Vagina (tissue), 2 donors: Measurements from ENCODE around the gene MMP1. TPM values are rescaled to one million over a fixed set of nuclear protein-coding genes. Genes with fewer than 3 reads are reported as not detected.
A peak's percentile ranks its signal among the peaks of the same experiment; 100 is the strongest.

Experiments used
- DNase-seq, 2 donors: peaks; one replicate each; pipeline ENCODE4 v3.0.0-alpha.2; 2017; ENCODE audit errors: extremely low spot score in 2 of 2
- H3K27ac ChIP-seq: fragments of 200-600 bp; sonication (generic); one replicate; pipeline ENCODE4 v1.5.1; 2019
- H3K27me3 ChIP-seq: fragments of 200-600 bp; sonication (generic); one replicate; pipeline ENCODE4 v1.5.1; 2019
- H3K36me3 ChIP-seq, 2 donors: fragments of 200-600 bp; sonication (generic); one replicate each; pipeline ENCODE4 v1.5.1; 2017 to 2019
- H3K4me1 ChIP-seq: fragments of 200-600 bp; sonication (generic); one replicate; pipeline ENCODE4 v1.5.1; 2019
- H3K4me3 ChIP-seq, 2 donors: fragments of 200-600 bp; sonication (generic); 1 replicate in 1 of 2; 2 replicates in 1 of 2; pipeline ENCODE4 v1.5.1; 2016 to 2019
- H3K9me3 ChIP-seq: fragments of 200-600 bp; sonication (generic); one replicate; pipeline ENCODE4 v1.5.1; 2019
- POLR2A ChIP-seq, 2 donors: fragments of 450-650 bp; IDR thresholded peaks; one replicate each; pipeline ENCODE4 v1.6.1; 2017; ENCODE audit warnings: antibody characterized with exemption in 2 of 2, mild to moderate bottlenecking in 2 of 2, moderate library complexity in 2 of 2
- POLR2AphosphoS5 ChIP-seq, 2 donors: sonication (generic); formaldehyde crosslinking; IDR thresholded peaks; one replicate each; pipeline ENCODE4 v1.9.0; 2017; ENCODE audit warnings: antibody characterized with exemption in 2 of 2, mild to moderate bottlenecking in 2 of 2, low read depth in 1 of 2; ENCODE audit not compliant: insufficient read depth in 1 of 2
- intact Hi-C: fragments of 100-400 bp; cut with DNase I; formaldehyde crosslinking; loops from one replicate; pipeline ENCODE4 v1.15.1; 2023
- total RNA-seq: library from RNA; depleted of rRNA; stranded (reverse); fragments of >200 nt; gene quantifications from one replicate; pipeline ENCODE4 v1.2.3, GENCODE V29; 2016
- TF ChIP-seq, protein P1 (sequence below), 3 experiments: fragments of 450-650 bp in 2 of 3; fragments of 200-600 bp in 1 of 3; sonication (generic) in 1 of 3; IDR thresholded peaks; one replicate each; pipeline ENCODE4 v1.5.1; 2017 to 2019; ENCODE audit warnings: antibody characterized with exemption in 3 of 3, mild to moderate bottlenecking in 2 of 3, moderate library complexity in 2 of 3

MMP1 gene
- total RNA-seq, 1 donor from 2014 or later = not detected

DNA sequence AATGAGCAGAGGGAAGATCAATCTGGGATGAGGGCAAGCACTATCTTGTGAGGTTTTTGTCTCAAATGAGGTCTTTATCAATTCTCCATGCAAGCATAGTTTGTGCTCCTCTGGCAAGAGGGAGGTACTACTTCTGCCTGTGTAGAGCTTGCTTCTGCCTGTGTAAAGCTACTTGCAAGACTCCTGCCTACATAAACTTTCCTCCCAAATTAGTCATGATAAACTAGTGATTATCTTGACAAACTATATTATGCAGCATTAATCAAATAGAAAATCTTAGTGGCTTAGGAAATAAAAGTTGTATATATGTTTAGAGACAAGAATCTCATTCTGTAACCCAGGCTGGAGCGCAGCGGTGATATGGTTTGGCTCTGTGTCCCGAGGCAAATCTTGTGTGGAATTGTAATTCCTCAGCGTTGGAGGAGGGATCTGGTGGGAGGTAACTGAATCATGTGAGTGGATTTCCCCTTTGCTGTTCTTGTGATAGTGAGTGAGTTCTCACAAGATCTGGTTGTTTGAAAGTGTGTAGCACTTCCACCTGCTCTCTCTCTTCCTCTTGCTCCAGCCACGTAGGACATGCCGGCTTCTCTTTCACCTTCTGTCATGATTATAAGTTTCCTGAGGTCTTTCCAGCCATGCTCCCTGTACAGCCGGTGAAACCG is 9.5 kb downstream of the MMP1 start:
- no peak for DNase-seq
- no peak overlapping the region for H3K4me3 ChIP-seq
- no peak for TF ChIP-seq POLR2A (IDR thresholded peaks at IDR 0.05)
- no peak overlapping the region for H3K27ac ChIP-seq
- no peaks in the 10 kb centered on the region for H3K4me1 ChIP-seq
- intact Hi-C loops = no loop called here
- H3K36me3 ChIP-seq = no peaks in the 10 kb centered on the region
- no peaks in the 10 kb centered on the region for H3K27me3 ChIP-seq
- no peaks in the 10 kb centered on the region for H3K9me3 ChIP-seq

DNA sequence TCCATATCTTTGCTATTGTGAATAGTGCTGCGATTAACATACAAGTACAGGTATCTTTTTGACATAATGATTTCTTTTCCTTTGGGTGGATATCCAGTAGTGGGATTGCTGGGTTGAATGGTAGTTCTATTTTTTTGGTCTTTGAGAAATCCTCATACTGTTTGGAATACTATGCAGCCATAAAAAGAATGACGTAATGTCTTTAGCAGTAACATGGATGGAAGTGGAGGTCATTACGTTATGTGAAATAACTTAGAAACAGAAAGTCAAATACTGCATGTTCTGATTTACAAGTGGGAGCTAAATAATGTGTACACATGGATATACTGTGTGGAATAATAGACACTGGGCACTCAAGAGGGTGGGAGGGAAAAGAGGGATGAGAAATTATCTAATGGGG is 13.6 kb downstream of the MMP1 start:
- Histone ChIP-seq H3K9me3 (no peaks in the 10 kb centered on the region), H3K4me1 (no peaks in the 10 kb centered on the region), H3K27ac (no peak overlapping the region), H3K36me3 (no peaks in the 10 kb centered on the region), H3K4me3 (no peak overlapping the region), H3K27me3 (no peaks in the 10 kb centered on the region)
- TF ChIP-seq, protein P1, sequence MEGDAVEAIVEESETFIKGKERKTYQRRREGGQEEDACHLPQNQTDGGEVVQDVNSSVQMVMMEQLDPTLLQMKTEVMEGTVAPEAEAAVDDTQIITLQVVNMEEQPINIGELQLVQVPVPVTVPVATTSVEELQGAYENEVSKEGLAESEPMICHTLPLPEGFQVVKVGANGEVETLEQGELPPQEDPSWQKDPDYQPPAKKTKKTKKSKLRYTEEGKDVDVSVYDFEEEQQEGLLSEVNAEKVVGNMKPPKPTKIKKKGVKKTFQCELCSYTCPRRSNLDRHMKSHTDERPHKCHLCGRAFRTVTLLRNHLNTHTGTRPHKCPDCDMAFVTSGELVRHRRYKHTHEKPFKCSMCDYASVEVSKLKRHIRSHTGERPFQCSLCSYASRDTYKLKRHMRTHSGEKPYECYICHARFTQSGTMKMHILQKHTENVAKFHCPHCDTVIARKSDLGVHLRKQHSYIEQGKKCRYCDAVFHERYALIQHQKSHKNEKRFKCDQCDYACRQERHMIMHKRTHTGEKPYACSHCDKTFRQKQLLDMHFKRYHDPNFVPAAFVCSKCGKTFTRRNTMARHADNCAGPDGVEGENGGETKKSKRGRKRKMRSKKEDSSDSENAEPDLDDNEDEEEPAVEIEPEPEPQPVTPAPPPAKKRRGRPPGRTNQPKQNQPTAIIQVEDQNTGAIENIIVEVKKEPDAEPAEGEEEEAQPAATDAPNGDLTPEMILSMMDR (IDR thresholded peaks at IDR 0.05) = no peak
- TF ChIP-seq POLR2AphosphoS5 (IDR thresholded peaks at IDR 0.05; ENCODE audit: insufficient read depth in 1 of 2, low read depth in 1 of 2) (no peak), POLR2A (IDR thresholded peaks at IDR 0.05) (no peak)
- DNase-seq = no peak
- intact Hi-C loops = no loop called here

DNA sequence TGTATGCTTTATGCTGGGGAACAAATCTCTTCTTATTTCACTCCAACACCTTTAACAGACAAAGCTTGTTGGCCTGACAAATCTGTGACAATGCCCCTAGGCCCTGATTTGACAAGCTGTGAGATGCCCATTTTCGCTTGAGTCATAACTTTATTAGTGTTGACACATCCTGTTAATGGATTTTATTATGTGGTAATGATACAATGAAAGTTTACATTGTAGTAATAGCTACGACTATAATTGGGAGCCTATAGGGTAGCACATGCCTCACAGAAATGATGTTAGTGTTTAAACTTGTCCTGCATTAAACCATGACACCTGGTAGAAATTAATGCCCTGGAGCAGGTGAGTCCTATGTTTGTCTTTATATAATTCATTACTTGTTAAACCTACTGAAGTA is 14.2 kb downstream of the MMP1 start:
- intact Hi-C loops = no loop called here
- Histone ChIP-seq H3K4me1 (no peaks in the 10 kb centered on the region), H3K4me3 (no peak overlapping the region), H3K27me3 (no peaks in the 10 kb centered on the region), H3K36me3 (no peaks in the 10 kb centered on the region), H3K27ac (no peak overlapping the region), H3K9me3 (no peaks in the 10 kb centered on the region)
- TF ChIP-seq POLR2A (IDR thresholded peaks at IDR 0.05) (no peak), POLR2AphosphoS5 (IDR thresholded peaks at IDR 0.05; ENCODE audit: insufficient read depth in 1 of 2, low read depth in 1 of 2) (peak in 1 of 2 donors; percentile 31)
- no peak for DNase-seq

DNA sequence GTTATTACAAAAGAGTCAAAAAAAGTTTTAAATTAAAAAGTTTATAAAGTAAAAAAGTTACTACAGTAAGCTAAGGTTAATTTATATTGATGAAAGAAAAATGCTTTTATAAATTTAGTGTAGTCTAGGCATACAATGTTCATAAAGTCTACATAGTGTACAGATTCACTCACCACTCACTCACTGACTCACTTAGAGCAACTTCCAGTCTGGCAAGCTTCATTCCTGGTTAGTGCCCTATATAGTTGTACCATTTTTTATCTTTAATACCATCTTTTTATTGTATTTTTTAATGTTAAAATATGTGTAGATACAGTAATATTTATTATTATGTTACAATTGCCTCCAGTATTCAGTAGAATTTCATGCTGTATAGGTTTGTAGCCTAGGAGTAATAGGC is 14.9 kb downstream of the MMP1 start:
- Histone ChIP-seq H3K36me3 (no peaks in the 10 kb centered on the region), H3K4me1 (no peaks in the 10 kb centered on the region), H3K4me3 (no peak overlapping the region), H3K27me3 (no peaks in the 10 kb centered on the region), H3K9me3 (no peaks in the 10 kb centered on the region), H3K27ac (no peak overlapping the region)
- no peak for DNase-seq
- intact Hi-C loops = no loop called here
- TF ChIP-seq, protein P1 (IDR thresholded peaks at IDR 0.05) = no peak
- TF ChIP-seq POLR2A (IDR thresholded peaks at IDR 0.05) (no peak), POLR2AphosphoS5 (IDR thresholded peaks at IDR 0.05; ENCODE audit: insufficient read depth in 1 of 2, low read depth in 1 of 2) (no peak)

DNA sequence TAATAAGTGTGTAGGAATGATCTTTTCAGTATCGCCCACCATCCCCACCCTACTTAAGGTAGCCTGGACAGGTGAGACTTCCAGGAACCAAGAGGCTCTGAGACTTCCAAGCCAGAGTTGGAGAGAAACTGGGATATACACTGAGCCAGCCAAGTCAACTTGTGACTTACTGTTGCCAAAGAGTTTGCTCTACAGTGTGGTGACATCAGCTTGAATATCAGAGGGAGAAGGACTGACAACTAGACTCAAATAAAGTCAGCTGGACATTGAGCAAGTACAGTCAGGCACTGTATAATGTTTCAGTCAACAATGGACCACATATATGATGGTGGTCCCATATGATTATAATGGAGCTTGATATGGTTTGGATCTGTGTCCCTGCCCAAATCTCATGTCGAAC is 16.3 kb downstream of the MMP1 start:
- Histone ChIP-seq H3K4me1 (no peaks in the 10 kb centered on the region), H3K36me3 (no peaks in the 10 kb centered on the region), H3K27me3 (no peaks in the 10 kb centered on the region), H3K9me3 (no peaks in the 10 kb centered on the region), H3K27ac (no peak overlapping the region), H3K4me3 (no peak overlapping the region)
- TF ChIP-seq POLR2A (IDR thresholded peaks at IDR 0.05) (no peak), POLR2AphosphoS5 (IDR thresholded peaks at IDR 0.05; ENCODE audit: insufficient read depth in 1 of 2, low read depth in 1 of 2) (no peak)
- TF ChIP-seq, protein P1 (IDR thresholded peaks at IDR 0.05) = no peak
- DNase-seq = no peak
- intact Hi-C loops = no loop called here

DNA sequence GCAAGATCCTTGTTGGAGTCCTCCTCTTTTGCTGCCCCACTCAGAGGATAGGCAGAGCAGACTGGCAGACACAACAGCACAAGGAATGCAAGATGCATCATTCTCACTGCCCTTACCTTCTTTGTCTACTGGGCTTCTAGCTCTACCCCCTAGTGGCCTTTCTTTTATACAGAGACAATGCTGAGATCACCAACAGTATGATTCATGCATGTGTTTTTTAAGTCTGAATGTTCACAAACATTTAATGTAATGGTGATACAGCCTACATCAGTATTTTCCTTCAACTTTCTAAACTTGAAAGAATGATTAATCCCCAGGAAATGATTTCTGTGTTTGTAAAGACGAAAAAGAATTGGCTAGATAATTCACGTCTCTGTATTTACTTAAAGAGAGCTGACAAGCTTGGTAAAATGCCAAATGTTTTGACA is 17.5 kb downstream of the MMP1 start, which contains the start of gene MMP10:
Gene MMP10 (minus strand): TSS at position 138 of the 428 bp plus-strand sequence. CDS start 37 bp downstream, at position 101.
- H3K27ac ChIP-seq = no peak within 1 kb of the TSS
- TF ChIP-seq POLR2A (IDR thresholded peaks at IDR 0.05) (no peak), POLR2AphosphoS5 (IDR thresholded peaks at IDR 0.05; ENCODE audit: insufficient read depth in 1 of 2, low read depth in 1 of 2) (no peak)
- TF ChIP-seq, protein P1 (IDR thresholded peaks at IDR 0.05) = no peak
- no peaks in the 10 kb centered on the region for H3K36me3 ChIP-seq
- no peaks in the 10 kb centered on the region for H3K9me3 ChIP-seq
- H3K4me1 ChIP-seq = no peaks in the 10 kb centered on the region
- H3K27me3 ChIP-seq = no peaks in the 10 kb centered on the region
- no peak for DNase-seq
- no peak within 1 kb of the TSS for H3K4me3 ChIP-seq
- intact Hi-C loops = no loop called here
